GM21423 (cell line): Measurements from ENCODE around the gene TRPV4.
"Not testable (repeated sequence)": the region's sequence is repeated elsewhere in the genome, so short reads cannot be mapped to it uniquely, and the experiment has no call there.

Source experiments
- ATAC-seq: cut with Tn5 transposase; IDR thresholded peaks from one replicate; pipeline ENCODE4 v1.9.1; 2021; ENCODE audit warnings: mild to moderate bottlenecking, moderate library complexity; ENCODE audit not compliant: unreplicated experiment

TRPV4 gene

GRCh38 chr12:109861689-109862314 is 28.6 kb upstream of the TRPV4 start:
- ATAC-seq, result no peak

DNA sequence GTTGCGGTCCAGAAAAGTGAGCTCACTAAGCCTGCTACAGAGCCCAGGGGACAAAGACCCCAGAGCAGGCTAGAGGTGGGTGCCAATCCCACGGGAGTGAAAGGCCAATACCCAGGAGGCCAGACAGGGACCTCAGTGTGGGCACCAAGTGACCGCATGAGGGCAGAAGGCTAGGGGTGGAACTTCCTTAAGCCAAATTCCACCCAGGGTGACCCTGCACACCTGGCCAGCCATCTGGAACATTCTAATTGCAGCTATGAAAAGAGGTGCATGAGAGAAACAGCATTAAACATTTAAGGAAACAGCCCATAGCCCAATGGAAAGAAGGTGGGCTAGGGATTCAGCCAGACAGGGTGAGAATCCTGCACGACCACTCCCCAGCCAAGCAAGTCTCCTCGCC is 27.8 kb upstream of the TRPV4 start:
- ATAC-seq, result no peak

DNA sequence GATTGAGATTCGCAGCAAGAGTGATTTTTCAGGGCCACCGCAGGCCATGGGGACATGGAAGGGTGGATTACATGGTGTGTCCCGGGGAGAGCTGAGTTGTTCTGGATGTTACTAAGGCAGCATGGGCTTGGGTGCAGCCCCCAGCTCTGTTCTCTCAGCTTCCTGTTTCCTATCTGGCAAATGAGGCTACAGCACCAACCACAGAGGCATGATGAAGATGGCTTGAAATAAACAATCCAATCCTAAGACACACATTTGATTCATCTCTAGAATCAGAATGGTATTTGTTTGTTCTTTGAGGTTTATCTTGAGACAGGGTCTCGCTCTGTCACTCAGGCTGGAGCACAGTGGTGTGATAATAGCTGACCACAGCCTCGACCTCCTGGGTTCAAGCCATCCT is 25.6 kb upstream of the TRPV4 start:
- ATAC-seq, result no peak

DNA sequence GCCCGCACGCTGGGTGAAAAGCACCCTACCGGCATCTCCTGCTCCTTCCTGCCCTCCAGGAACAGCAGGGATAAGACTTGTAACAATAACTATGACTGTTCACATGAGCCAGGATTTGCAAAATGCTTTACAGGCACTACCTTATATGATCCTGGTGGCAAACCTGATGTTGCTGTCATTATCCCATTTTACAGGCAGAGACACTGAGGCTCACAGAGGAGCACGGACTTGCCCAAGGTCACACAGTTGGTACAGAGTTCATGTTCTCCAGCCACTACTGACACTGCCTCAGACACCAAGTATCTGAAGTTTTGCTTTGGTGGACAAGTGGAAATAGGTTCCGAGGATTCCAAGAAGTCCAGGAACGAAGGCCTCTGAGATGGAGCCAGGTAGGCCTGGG is 24.5 kb upstream of the TRPV4 start:
- no peak for ATAC-seq

- ATAC-seq, result no peak
Observed at GRCh38 chr12:109855377-109855776, 22.2 kb upstream of the TRPV4 start.

GRCh38 chr12:109850518-109850917 is 17.3 kb upstream of the TRPV4 start:
- not testable (repeated sequence) for ATAC-seq

- ATAC-seq, result no peak
Observed at GRCh38 chr12:109847142-109847735, 14.0 kb upstream of the TRPV4 start.

DNA sequence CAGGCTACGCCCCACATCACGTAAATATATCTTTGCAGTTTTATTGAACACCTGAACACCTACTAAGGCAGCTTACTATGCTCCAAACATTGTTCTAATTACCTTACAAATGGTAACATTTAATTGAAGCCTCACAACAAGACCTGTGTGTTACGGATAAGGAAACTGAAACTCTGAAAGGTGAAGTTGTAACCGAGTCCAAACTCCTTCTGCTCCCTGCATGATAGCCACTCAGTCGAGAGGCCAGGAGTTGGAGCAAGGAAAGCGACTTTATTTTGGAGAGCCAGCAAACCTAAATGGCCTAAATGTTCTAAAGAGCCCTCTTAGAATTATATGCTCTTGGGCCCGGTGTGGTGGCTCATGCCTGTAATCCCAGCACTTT is 12.6 kb upstream of the TRPV4 start:
- ATAC-seq, result no peak

DNA sequence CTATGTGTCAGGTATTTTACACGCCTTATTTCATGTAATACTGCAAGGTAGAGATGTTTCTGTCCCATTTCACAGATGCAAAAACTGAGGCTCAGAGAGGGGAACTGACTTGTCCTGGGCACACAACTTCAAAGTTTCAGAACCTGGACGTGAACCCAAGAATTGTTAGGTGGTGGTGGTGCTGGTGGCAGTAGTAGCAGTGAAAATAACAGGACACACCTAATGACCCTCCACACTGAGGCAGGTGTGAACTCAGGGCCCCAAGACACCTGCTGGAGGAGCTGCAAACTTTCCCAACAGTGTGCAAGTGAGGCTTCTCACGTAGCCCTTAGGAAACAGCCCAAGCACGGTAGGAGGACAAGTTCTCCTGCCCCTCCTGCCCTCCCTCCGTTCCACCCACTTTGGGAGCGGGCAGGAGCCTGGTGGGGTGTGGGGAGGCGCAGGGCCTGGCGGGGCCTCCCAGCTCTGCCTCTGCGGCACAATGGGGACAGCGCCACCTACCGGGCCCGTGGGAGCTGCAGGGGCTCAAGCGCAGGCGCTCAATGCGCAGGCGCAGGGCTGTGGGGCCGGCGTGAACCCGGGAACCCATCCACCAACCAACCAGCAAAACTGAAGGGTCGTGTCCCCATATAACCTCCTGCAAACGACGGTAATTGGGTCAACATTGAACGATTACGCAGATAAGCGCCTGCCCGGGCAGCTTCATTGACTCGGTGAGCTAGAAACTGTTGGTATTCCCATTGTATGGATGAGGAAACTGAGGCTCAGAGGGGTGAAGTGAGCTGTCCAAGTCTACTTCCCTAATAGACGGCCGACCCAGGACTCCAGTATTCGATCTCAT is 12.0 kb upstream of the TRPV4 start:
- ATAC-seq, result peak; percentile 96

GRCh38 chr12:109844091-109844490 is 10.9 kb upstream of the TRPV4 start:
- no peak for ATAC-seq

DNA sequence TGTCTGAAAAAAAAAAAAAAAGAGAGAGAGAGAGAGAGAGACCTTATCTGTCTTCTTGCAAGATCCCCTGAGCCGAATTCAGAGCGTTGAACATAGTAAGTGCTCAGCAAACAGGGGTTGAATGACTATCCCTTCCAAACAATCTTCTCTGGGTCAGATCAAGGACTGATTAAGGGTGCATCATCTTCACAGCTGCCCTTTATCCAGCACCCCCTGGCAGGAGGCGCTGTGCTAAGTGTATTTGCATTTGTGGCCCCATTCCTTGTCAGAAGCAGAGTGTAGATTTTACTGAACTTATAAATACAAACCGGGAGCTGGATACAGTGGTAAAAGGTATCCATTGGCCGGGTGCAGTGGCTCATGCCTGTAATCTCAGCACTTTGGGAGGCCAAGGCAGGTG is 8.8 kb upstream of the TRPV4 start:
- no peak for ATAC-seq

DNA sequence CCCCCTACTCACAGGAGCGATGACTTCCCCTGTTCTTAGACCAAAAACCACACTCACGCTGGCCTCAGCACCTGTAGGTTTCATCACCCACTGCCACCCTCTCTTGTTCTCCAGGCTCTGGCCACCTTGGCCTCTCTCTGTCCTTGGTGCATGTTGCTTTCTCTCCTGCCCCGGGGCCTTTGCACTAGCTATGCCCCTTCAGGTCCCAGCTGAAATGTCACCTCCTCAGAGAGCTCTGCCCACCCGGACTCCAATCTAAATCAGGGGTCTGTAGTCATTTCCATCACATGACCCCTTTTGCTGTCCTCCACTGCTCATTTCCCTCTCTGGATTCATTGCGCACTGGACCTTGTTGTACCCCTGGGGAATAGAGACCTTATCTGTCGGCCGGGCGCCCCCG is 8.2 kb upstream of the TRPV4 start:
- ATAC-seq, result no peak

DNA sequence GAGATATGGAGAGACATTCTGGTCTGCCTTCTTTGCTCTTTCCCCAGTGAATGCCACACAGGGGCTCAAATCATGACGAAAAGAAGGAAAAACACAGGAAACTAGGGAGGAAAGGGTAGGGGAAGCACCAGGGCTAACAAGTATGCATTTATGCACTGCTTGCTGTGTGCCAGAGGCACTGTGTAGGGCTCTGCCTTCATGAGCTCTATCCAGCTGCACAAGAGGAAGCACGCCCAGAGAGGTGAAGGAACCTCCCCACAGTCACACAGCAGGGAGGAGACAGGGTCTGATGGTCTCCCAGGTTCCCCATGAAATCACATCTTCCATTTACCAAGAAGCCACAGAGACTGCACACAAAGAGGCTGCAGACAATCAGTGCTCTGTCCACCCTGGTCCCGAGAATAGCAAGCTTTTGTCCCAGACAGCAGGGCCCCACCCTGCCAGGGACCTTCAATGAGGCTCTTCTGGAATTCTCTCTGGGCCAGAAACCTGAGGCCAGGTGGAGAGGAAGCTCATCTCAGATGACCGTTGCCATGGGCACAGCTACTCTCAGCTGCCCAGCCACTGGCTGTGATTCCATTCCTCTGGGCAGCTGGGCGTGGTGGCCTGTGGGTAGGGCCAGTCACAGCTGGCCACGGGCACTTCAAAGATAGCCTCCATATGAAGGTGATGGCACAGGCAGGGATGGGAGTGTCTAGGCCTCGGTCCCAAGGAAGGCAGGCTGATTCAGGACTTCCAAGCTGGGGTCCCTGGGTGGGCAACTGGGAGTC is 7.3 kb upstream of the TRPV4 start:
- no peak for ATAC-seq

GRCh38 chr12:109839444-109839843 is 6.2 kb upstream of the TRPV4 start:
- ATAC-seq, result no peak

- no peak for ATAC-seq
Observed at GRCh38 chr12:109836916-109837315, 3.7 kb upstream of the TRPV4 start.

- ATAC-seq, result no peak
Observed at GRCh38 chr12:109835827-109836226, 2.6 kb upstream of the TRPV4 start.

- ATAC-seq, result no peak
Observed at GRCh38 chr12:109832541-109833306, 474 bp downstream of the TRPV4 start.

DNA sequence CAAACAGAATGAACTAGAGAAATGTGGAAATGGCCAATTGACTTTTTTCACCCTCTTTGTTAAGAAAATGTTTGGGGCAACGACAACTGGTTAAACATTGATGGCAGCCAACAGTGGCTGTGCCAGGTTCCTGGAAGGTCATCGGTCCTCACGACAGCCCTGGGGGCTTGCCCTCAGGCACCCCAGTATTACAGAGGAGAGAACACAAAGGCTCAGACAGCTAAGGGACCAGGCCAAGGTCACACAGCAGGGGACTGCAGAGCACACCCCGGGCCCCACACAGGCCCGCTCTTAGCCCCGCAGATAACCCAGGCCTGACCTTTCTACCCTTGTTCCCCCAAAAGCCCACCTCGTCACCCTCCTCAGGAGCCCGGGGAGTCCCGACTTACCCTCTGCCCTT is 1.3 kb downstream of the TRPV4 start:
- ATAC-seq, result no peak

- no peak for ATAC-seq
Observed at GRCh38 chr12:109831365-109831764, 1.8 kb downstream of the TRPV4 start.

DNA sequence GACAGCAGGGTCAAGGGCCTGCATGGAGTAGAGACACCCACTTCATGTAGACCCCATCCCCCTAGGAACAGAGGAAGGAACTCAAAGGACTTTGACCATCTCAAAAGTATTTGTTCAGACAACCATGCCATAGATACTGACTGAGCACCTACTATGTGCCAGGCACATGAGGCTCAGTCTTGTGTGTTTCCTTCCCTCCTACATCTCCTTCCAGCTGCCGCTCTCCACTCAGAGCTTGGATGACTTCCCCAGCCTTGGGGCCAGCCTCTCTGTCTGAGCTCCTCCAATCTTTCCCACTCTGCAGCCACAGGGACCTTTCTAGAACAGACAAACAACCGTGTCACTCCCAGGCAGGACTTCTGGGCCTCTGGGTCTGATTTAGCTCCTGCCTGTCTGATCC is 2.5 kb downstream of the TRPV4 start:
- ATAC-seq, result no peak

DNA sequence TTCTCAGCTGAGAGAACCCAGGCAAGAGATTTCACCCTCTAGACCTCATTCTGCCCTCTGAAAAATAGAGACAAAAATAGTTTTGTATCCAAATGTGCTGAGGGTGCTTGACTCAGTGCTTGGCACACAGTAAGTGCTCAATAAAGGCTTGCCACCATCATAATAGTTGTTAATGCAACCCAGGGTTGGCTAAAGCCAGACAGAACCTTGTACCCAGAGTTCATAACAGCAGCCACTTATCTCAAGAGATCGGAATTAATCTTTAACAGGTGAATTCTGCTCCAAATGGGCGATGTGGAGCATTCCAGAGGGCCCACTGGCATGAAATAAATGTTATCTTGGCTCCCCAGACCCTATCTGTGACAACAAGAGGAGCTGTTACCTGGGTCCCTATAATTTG is 2.9 kb downstream of the TRPV4 start:
- no peak for ATAC-seq
